HG03442 (cell line): ENCODE measurements around the gene ETNK2.

Experiments used
- ATAC-seq: cut with Tn5 transposase; IDR thresholded peaks from one replicate; pipeline ENCODE4 v1.9.1; 2021; ENCODE audit warnings: mild to moderate bottlenecking, moderate library complexity; ENCODE audit not compliant: unreplicated experiment

ETNK2 gene

DNA sequence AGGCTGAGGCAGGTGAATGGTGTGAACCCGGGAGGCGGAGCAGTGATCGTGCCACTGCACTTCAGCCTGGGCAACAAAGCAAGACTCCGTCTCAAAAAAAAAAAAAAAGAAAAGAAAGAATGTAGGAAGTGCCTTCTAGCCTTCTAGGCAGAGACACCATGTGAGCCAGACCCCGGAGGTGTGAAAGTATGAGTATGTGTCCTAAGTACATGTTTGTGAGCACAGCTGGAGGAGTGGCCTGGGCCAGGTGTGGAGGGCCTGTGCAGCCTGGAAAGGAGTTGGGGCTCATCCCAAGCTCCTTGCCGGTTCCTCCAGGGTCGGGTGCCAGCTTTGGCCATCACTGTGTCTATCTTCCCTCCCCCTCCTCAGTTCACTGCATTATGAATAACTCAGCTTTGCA lies 66.0 kb downstream of the ETNK2 start:
- ATAC-seq = no peak

GRCh38 chr1:204084247-204084772 lies 67.5 kb downstream of the ETNK2 start:
- no peak for ATAC-seq

DNA sequence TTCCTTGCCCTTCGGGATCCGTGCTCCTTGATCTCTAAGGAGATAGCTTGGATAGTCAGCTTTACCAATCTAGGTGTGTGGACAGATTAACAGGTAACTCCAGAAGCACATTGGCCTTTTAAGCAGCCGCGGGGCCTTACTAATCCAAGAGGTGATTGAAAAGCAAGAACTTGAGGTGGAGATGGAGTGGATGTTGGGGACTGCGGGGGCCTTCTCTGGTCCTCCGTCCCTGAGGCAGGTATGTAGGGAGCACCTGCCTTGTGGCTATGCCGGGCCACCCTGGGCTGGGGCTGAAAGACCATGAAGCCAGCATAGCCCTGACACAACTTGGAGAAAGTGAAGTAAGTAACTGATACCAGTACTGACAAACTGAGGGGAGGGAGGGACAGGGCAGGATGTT lies 68.4 kb downstream of the ETNK2 start:
- no peak for ATAC-seq

DNA sequence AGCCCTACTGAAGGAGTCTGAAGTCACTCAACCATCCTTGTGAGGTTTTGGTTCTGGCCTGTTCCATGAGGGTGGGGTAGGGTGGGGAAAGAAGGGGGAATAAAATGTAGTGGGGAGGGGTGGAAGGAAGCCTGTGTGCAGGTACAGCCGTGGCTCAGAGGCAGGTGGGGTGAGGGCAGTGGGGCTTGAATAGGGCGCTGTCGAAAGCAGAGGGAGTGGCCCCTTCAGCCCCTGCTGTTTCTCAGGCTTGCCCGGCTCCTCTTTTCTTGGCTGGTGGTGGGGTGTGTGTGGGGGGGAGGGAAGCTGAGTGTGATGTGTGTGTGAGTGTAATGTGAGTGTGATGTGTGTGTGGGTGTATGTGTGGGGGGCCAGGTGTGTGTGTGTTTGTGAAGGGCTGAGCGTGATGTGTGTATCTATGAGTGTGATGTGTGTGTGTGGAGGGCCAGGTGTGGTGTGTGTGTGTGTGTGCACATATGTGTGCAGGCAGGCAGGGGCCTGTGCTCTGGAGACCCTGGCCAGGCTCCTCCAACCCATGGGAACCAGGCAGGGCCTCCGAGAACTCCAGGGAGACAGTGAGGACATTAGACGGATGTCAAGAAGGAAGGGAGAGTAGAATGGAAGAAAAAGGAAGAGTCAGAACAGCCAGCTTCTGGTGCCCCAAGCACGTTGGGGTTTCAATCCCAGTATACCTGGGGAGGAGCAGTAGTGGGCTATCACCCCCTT lies 69.9 kb downstream of the ETNK2 start:
- ATAC-seq = no peak

GRCh38 chr1:204081164-204081790 lies 70.6 kb downstream of the ETNK2 start:
- no peak for ATAC-seq
